Activated effector memory CD4-positive, alpha-beta T cell treated with anti-CD3 and anti-CD28 coated beads, Interleukin-2, amount 50 U/mL, for 16 hours (primary cell): ENCODE data around the gene METTL26.

Experiments used
- DNase-seq: peaks from one replicate; pipeline ENCODE4 v3.0.0-alpha.2; 2020

Gene METTL26

DNA sequence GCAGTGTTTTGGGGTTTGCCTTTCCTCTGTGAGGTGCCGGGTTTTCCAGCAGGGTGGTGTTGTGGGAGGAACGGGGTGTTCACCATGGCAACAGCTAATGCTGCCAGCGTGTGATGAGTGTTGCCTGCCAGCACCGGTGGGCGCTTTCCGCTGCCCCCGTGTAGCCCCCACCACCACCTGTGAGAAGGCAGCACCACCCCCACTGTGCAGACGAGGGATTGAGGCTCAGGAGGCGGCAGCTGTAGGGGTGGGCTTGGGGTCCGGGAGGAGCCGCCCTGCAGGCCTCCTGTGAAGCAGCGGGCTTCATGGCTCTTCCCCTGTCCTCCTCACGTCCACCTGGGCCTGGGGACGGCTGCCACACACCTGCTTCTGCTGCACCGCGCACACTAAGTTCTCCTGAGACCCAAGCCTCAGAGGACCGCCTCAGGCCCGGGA is 41.0 kb downstream of the METTL26 start:
- DNase-seq, result no peak

DNA sequence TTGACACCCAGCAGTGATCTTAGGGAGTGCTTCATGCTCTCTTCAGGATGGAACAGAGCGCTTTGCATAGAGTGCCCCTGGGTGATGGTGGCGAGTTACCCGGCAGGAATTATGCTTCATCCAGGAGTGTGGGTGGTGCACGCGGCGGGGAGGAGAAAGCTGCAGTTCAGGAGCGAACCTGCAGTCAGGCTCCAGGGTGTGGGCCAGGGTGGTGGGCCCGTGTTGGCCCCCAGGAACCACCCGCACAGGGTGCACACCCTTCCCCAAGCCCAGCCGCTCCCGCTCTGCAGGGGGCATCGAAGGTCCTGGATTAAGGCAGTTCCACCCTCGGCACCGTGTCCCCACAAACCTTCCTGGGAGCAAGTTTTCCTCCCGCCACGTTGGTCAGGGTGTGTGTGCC is 42.3 kb downstream of the METTL26 start:
- DNase-seq, result no peak

DNA sequence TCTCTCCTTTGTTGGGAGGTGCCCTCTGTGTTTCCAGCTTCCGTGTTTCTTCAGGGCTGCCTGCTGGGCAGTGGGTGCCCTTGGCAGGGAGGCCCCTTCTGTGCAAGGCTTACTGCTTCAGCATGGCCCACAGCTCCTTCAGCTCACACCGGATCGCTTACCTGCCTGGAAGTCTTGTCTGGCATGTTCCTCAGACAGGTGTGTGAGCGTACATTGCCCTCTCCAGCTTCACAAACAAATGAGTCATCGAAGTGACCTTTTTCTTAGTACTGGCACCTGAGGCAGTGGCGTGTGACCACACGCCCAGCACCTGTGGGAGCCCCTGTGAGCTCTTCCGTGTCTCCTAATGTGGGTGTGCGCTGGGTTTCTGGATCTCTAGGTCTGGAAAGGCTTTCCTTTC is 42.7 kb downstream of the METTL26 start:
- DNase-seq, result no peak

DNA sequence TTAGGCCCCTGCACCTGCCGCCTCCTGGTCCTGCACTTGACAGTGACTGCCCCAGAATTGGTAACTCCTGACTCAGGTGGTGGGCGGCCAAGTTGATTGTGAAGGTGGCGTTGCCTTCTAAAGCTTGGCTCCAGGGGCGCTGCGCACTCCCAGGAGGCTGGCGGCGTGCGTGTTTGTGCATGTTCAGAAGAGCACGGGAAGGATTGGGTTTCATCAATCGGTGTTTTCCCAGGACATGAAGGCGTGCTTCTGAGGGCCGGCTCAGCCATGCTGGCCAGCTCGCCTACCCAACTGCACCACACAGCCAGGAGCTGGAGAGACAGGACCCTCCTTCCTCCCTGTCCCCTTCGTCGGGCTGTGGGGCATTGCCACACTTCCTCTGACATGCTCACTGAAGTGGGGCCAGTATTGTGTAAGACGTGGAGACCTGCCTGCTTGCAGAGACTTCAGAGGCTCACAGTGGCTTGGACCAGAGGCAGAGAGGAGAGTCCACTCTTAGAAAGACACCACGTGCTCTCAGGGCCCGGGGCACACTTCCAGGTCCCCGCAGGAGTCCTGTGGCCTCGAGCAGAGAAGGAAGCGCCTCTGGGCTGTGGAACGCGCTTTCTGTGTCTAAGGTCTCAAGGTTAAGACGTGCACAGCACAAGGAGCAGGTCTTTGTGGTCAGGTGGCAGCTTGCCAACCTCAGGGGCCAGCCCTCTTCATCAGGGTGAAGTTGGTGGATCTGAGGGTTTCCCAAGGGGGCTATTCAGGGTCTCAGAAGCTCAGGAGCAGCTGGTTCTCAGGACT is 43.4 kb downstream of the METTL26 start:
- no peak for DNase-seq

DNA sequence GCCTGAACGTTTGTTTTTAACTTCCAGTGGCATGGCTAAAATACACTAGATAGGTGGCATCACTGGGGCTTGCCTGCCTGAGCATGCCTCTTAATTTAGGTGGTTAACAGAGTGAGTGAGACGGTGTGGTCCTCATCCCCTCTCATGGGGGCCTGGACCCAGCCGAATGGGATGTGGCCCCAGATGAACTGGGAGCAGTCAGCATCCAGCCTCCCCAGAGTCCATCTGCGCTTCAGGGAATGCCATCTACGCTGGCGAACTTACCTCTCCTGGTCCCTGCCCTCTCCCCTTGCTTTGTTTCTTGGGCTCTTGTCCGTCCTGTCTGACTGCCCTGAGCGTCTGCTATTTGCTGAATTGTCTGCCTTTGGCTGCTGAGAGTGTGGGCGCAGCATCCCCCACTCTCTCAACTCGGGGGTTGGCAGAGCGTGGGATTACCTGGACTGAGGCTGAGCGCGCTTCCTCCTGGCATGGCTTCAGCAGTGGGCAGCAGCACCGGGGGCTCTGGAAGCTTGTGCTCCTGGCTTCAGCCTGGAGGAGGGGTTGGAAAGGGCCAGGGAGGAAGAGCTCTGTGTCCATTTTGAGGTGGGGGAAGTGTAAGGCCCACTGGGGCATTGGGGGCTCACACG is 44.1 kb downstream of the METTL26 start:
- DNase-seq, result no peak

DNA sequence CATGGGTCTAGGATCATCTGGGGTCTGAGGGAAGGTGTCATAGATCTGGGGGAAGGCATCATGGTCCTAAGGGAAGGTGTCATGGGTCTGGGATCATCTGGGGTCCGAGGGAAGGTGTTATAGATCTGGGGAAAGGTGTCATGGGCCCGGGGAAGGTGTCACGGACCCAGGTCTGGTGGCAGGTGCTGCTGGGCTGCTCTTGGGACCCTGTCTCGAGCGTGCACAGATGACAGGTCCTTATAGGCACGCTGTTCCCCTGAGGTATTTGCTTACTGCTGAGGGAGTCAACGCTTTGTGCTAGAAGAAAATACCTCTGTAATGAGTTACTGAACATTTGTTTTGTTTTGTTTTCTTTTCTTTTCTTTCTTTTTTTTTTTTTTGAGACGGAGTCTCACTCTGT is 44.9 kb downstream of the METTL26 start:
- no peak for DNase-seq

DNA sequence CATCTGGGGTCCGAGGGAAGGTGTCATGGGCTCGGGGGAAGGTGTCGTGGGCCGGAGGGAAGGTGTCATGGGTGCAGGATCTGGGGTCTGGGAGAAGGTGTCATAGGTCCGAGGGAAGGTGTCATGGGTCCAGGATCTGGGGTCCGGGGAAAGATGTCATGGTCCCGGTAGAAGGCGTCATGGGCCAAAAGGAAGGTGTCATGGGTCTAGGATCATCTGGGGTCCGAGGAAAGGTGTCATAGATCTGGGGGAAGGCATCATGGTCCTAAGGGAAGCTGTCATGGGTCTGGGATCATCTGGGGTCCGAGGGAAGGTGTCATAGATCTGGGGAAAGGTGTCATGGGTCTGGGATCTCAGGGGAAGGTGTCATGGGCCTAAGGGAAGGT is 45.3 kb downstream of the METTL26 start:
- no peak for DNase-seq

DNA sequence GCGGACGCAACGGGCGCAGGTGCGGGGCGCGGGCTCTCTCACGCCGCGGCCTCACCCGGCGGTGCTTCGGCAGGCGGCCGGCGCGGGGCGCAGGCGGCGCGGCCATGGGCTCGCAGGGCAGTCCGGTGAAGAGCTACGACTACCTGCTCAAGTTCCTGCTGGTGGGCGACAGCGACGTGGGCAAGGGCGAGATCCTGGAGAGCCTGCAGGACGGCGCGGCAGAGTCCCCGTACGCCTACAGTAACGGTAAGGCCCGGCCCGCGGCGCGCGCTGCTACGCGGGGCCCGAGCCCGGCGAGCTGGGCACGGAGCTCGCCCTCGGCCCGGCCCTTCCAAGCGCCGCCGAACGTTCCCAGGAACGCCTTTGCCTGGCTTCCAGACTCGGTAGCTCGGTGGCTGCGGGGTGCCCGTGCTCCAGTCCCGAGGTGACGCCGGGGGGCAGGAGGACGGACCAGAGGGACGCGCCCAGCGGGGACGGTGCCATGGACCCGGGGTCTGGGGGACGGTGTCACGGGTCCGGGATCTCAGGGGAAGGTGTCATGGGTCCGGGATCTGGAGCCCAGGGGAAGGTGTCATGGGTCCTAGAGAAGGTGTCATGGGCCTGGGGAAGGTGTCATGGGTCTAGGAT is 45.8 kb downstream of the METTL26 start:
- no peak for DNase-seq

DNA sequence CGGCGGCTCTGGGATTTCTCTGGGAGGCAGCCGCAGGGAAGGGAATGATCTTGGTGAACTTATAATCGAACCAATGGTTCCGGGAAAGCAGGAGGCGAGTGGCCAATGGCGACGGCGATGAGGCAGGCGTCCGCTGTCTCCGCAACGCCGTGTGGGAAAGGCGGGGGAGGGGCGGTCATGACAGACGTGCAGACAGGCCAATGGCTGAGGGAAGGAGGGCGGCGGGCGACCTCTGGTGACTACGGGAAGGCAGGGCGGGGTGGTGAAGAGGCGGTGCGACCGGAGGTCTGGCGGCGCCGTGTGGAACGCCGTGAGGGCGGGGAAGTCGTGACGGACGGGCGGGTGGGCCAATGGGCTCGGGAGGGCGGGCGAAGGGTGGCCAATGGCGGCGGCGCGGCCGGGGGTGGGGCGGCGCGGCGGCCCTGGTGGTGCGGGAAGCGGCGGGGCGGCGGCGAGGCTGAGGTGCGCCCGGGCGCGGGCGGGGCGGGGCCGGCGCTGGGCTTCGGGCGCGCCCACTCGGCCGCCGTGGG is 46.4 kb downstream of the METTL26 start, which contains the start of gene RAB40C:
Gene RAB40C, plus strand, starts transcription at position 409 of the 530 bp plus-strand sequence. CDS start 226 bp downstream, outside the sequence.
- peak; percentile 99 for DNase-seq

DNA sequence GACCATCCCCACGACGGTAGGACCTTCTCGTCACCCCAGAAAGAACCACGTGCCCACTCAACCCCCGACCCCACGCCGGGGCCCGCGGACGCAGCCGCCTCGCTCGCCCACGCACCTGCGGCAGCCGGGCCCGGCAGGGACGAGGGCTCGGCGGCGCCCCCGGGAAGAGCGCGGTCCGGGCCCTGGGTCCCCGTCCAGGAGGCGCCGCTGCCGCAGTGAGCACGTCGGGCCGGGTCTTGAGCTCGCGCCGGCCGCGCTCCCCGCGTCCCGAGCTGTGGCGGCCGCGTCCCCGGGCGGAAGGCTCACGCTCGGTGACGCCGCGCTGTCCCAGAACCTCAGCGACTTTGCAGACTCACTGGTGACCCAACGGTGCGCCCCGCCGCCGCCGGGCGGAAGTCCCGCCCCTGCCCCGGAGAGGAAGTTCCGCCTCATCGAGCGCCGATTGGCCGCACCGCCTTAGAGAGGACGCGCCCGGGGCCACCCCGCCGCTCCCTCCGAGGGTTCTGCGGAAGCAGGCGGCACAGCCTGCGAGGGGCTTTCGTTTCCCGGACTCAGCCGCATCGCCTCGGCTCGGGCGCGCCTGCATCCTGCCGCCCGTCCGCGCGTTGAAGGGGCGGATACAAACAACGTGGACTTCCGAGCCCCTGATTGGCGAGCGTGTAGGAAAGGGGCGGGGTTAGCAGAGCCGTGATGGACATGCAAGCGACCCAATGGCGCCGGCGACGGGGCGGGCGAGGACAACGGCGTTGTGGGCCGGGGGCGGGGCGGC is 47.0 kb downstream of the METTL26 start:
- DNase-seq, result peak; percentile 99

DNA sequence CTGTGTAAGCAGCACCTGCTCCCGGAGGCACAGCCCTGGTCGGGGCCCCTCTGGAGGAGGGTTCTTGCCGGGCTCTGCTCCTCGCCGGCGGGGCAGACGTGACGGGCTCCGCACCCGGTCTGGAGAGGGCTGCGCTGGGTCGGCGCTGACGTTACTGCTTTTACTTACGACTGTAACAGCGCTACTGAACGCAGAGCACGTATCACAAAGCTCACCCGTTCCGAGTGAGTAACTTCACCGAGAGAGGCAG is 47.5 kb downstream of the METTL26 start:
- DNase-seq, result peak; percentile 87

DNA sequence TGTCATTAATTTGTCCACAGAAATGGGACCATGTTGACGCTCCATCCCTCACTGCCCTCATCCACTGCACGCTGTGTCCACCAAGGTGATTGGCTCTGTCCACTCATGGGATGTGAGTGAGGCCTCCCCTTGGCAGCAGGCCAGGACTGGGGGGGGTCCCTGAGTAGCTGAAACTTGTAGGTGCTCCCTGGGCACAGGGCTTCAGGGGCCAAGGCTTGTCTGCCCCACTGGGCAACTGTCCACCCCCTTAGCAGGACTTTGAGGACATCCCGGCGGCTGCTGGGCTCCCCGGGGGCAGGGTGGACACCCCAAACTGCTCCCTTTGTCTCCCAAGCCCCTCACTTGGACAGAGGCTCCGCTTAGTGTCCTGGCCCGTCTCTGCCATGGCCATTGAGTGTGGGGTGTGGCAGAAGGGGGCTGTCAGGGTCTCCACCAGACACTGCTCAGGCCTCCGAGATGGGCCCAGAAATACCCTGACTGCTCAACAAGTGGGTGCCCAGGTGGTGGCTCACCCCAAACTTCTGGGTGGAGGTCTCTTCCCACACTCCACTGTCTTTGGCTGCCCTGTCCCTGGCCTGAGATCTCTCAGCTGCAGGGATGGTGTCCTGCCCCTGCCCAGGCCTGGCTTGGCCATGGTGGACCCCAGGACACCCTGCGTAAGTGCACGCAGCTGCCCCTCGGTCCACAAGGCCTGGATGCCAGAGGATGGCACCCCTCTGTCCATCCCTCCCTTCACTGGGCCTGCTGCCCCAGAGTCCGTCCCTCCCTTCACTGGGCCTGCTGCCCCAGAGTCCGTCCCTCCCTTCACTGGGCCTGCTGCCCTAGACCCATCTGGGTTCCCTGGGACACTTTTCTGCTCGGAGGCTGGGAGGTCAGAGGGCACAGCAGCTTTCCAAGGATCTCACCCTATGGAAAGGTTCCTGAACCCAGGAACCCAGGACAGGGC is 49.2 kb downstream of the METTL26 start:
- no peak for DNase-seq

DNA sequence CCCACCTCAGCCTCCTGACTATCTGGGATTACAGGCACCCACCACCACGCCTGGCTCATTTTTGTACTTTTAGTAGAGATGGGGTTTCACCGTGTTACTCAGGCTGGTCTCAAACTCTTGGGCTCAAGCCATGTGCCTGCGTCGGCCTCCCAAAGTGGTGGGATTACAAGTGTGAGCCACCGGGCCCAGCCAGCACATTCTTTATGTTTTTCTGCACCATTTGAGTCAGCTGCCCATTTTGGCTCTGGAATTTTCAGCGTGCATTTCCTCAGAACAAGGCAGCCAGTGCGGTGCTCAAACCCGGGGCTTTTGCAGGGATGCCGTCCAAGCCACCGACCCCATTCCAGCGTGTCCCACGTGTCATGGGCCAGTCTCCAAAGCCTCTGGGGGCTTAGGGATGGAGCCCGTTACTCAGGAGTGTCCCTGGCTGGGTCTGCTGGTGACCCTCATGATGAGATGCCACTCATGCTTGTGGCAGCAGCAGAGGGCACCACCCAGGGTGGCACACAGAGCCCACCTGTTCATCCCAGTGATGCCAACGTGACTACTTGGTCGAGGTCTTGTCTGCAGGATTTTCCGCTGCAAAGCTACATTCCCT is 50.0 kb downstream of the METTL26 start:
- no peak for DNase-seq

DNA sequence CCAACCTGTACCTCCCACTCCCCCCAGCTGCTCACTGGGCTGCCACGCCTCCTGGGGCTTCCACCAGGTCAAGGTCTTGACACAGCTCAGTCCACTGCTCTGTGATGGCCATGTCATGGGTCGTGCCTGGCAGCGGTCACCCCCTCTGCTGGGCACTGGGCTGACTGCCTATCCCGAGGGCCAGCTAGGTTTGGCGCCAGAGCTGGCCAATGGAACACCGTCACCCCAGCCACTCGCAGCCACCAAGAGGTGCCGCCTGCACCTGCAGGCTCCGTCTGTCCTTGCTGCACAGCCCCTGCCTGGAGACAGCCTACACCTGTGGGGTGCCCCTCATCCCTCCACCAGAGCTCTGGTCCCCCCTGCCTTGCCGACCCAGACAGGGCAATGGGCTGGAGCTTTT is 50.8 kb downstream of the METTL26 start:
- no peak for DNase-seq
